HUES64 (cell line): ENCODE results near the gene WDR88.

ENCODE experiments used
- H3K27ac ChIP-seq: 2 replicates; pipeline ENCODE4 v1.7.0; 2013; ENCODE audit warnings: low read depth, low read length, inconsistent platforms
- H3K27me3 ChIP-seq: 2 replicates; pipeline ENCODE4 v1.6.1; 2013; ENCODE audit warnings: mild to moderate bottlenecking, low read length; ENCODE audit not compliant: insufficient read depth
- H3K36me3 ChIP-seq: 2 replicates; pipeline ENCODE4 v1.6.1; 2013; ENCODE audit warnings: mild to moderate bottlenecking, low read length; ENCODE audit not compliant: insufficient read depth
- H3K4me1 ChIP-seq: 2 replicates; pipeline ENCODE4 v1.6.1; 2013; ENCODE audit warnings: mild to moderate bottlenecking, low read length, moderate library complexity; ENCODE audit not compliant: insufficient read depth
- H3K4me3 ChIP-seq: 2 replicates; pipeline ENCODE4 v1.5.1; 2013; ENCODE audit warnings: mild to moderate bottlenecking, low read length, moderate library complexity
- H3K9ac ChIP-seq: 2 replicates; pipeline ENCODE4 v1.6.1; 2013; ENCODE audit warnings: mild to moderate bottlenecking, low read depth, low read length
- H3K9me3 ChIP-seq: 2 replicates; pipeline ENCODE4 v1.6.1; 2013; ENCODE audit warnings: low read depth, low read length; ENCODE audit not compliant: insufficient read depth
- WGBS: fragments of 150-250, 120-280 bp; methylation state at CpG from one replicate; pipeline ENCODE4 v1.1.7; 2013; ENCODE audit warnings: missing lambda C conversion rate; 5-methylcytosine and 5-hydroxymethylcytosine counted together

Gene WDR88

GRCh38 chr19:33191501-33191900 is 59.6 kb downstream of the WDR88 start:
- no peak overlapping the region for H3K4me3 ChIP-seq
- WGBS: 89% methylated on average over 6 of the region's 6 CpGs
- H3K9ac ChIP-seq: no peak overlapping the region
- no peaks in the 10 kb centered on the region for H3K9me3 ChIP-seq
- peaks cover 32% of the 10 kb centered on the region for H3K27me3 ChIP-seq
- no peaks in the 10 kb centered on the region for H3K36me3 ChIP-seq
- peaks cover 6% of the 10 kb centered on the region for H3K4me1 ChIP-seq
- no peak overlapping the region for H3K27ac ChIP-seq

DNA sequence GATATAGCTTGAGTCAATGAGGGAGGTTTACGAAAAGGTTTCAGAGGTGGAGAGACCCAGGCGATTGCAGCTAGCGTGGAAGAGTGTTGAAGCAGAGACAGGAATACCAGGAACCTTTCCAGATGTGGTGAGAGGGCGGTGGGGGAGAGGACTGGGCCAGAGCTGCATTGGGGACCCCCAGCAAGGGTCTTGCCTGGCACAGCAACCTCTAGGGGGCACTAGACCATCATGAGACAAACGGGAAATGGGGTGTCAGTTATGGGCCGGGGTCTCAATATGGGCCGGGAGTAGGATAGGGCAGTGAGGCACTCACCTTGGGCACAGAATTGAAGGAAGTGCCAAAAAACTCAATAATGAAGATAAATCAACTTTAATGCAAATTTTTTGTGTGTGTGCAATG is 60.1 kb downstream of the WDR88 start:
- H3K27ac ChIP-seq: no peak overlapping the region
- H3K27me3 ChIP-seq: peaks cover 32% of the 10 kb centered on the region
- peaks cover 1% of the 10 kb centered on the region for H3K4me1 ChIP-seq
- H3K36me3 ChIP-seq: no peaks in the 10 kb centered on the region; the same call in 1 of the 2 replicates
- 84% methylated on average over 7 of the region's 7 CpGs for WGBS
- no peak overlapping the region for H3K9ac ChIP-seq
- H3K4me3 ChIP-seq: no peak overlapping the region
- no peaks in the 10 kb centered on the region for H3K9me3 ChIP-seq

DNA sequence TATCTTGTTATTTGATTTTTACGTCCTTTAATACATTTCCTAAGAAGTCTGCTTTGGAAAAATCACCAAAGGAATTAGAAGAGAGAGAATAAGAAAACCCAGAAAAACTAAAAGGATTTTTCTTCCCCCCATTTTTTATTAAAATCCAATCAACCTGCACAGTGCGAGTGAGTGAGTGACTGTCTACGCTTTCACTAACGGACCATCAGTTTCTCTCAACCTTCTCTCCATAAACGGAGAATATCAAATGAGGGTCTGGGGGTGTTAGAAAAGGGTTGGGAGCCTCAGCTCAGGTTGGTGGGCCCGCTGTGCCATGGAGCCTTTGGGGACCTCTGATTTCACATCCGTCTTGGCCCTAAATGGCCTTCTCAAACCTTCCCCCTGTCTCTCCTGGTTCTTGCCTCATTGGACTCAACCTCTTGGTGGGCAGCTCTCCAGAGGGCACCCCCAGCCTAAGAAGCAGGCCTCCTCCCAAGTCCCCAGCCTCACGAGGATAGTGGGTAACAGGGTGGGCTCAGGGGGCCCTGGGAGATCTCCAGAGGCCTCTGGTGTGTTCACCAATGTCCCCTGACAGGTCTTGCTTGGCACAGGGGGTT is 61.5 kb downstream of the WDR88 start:
- Histone ChIP-seq H3K9ac (no peak overlapping the region), H3K27me3 (peaks cover 32% of the 10 kb centered on the region), H3K4me3 (peak overlapping the region; percentile 38), H3K4me1 (no peaks in the 10 kb centered on the region), H3K36me3 (no peaks in the 10 kb centered on the region; the same call in 1 of the 2 replicates), H3K9me3 (no peaks in the 10 kb centered on the region), H3K27ac (no peak overlapping the region)
- WGBS: 92% methylated on average over 6 of the region's 8 CpGs

DNA sequence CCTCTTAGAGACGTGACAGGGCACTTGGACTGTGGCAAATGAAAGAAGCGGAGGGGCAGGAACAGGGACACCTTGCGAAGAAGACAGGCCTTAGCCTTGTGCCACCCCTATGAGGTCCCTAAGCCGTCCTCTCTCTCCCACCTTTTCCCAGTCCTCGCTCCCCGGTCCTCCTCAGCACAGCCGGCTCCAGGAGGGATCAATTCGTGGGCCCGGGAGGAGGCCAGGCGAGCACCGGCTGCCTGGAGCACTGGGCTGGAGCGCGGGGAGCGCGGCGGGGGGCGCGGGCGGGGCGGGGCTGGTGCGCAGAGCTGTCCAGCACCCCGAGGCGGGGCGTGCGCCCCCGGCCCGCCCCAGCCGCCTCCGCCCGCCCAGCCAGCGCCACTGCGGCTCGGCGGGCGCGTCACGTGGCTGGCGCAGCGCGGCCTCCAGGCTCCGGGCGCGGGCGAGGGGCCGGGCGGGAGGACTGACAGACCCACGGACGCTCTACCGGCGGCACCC is 62.0 kb downstream of the WDR88 start, which contains the start of gene LRP3:
Gene LRP3, plus strand, starts transcription at position 466 of the 498 bp plus-strand sequence. CDS start 456 bp downstream, outside the sequence.
- Histone ChIP-seq H3K4me3 (peak within 1 kb of the TSS; percentile 62), H3K27ac (no peak within 1 kb of the TSS), H3K27me3 (peaks cover 32% of the 10 kb centered on the region), H3K9ac (peak within 1 kb of the TSS; percentile 64), H3K4me1 (no peaks in the 10 kb centered on the region), H3K9me3 (no peaks in the 10 kb centered on the region), H3K36me3 (no peaks in the 10 kb centered on the region; the same call in 1 of the 2 replicates)
- 4% methylated on average over 50 of the region's 50 CpGs for WGBS

GRCh38 chr19:33194532-33194885 is 62.6 kb downstream of the WDR88 start:
- H3K4me1 ChIP-seq: no peaks in the 10 kb centered on the region

GRCh38 chr19:33194886-33195644 is 63.2 kb downstream of the WDR88 start:
- WGBS: 3% methylated on average over 47 of the region's 49 CpGs
- Histone ChIP-seq H3K9ac (peak overlapping the region; percentile 64), H3K27ac (no peak overlapping the region), H3K9me3 (no peaks in the 10 kb centered on the region), H3K36me3 (no peaks in the 10 kb centered on the region; the same call in 1 of the 2 replicates), H3K27me3 (peaks cover 32% of the 10 kb centered on the region), H3K4me1 (no peaks in the 10 kb centered on the region), H3K4me3 (peak overlapping the region; percentile 62)

More at GRCh38 chr19:33194532-33194885, 62.6 kb downstream of the WDR88 start:
- Histone ChIP-seq H3K9me3 (no peaks in the 10 kb centered on the region), H3K9ac (peak overlapping the region; percentile 64), H3K27me3 (peaks cover 32% of the 10 kb centered on the region), H3K27ac (no peak overlapping the region), H3K36me3 (no peaks in the 10 kb centered on the region; the same call in 1 of the 2 replicates), H3K4me3 (peak overlapping the region; percentile 62)
- under 1% methylated on average over 57 of the region's 57 CpGs for WGBS

- no peaks in the 10 kb centered on the region for H3K4me1 ChIP-seq
- 90% methylated on average over 17 of the region's 17 CpGs for WGBS
- peak overlapping the region; percentile 62 for H3K4me3 ChIP-seq
- no peaks in the 10 kb centered on the region; the same call in 1 of the 2 replicates for H3K36me3 ChIP-seq
- H3K9me3 ChIP-seq: no peaks in the 10 kb centered on the region
- no peak overlapping the region for H3K27ac ChIP-seq
- H3K9ac ChIP-seq: no peak overlapping the region
- H3K27me3 ChIP-seq: peaks cover 32% of the 10 kb centered on the region
These were observed 63.9 kb downstream of the WDR88 start for GRCh38 chr19:33195645-33196347.

GRCh38 chr19:33196446-33197193 is 64.7 kb downstream of the WDR88 start:
- 94% methylated on average over 10 of the region's 10 CpGs for WGBS

GRCh38 chr19:33197591-33198000 is 65.7 kb downstream of the WDR88 start:
- Histone ChIP-seq H3K4me3 (no peak overlapping the region), H3K27ac (no peak overlapping the region), H3K9ac (no peak overlapping the region), H3K36me3 (no peaks in the 10 kb centered on the region; the same call in 1 of the 2 replicates), H3K4me1 (no peaks in the 10 kb centered on the region), H3K27me3 (peaks cover 23% of the 10 kb centered on the region), H3K9me3 (no peaks in the 10 kb centered on the region)
- 89% methylated on average over 11 of the region's 11 CpGs for WGBS

More at GRCh38 chr19:33196446-33197193, 64.7 kb downstream of the WDR88 start:
- Histone ChIP-seq H3K36me3 (no peaks in the 10 kb centered on the region; the same call in 1 of the 2 replicates), H3K4me1 (no peaks in the 10 kb centered on the region), H3K27ac (no peak overlapping the region), H3K27me3 (peaks cover 32% of the 10 kb centered on the region), H3K9ac (no peak overlapping the region), H3K4me3 (no peak overlapping the region), H3K9me3 (no peaks in the 10 kb centered on the region)

DNA sequence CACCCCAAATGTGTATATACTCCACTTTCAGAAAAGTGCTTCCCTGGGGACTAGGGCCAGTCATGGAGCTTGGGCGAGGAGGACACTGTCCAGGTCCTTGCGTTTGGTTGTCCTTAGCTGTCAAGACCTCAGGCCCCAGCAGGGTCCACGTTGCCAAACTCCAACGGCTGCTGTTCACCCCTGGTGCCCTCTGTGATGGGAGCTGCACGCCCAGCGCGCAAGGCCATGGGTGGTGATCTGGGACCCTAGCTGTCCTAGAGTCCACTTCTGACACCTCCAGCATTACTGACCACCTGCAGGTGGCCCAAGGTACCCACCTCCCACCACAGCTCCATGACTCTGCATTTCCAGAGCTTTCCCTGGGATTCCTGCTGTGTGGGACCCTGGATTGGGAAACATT is 66.3 kb downstream of the WDR88 start:
- no peak overlapping the region for H3K27ac ChIP-seq
- peaks cover 17% of the 10 kb centered on the region for H3K27me3 ChIP-seq
- H3K4me1 ChIP-seq: no peaks in the 10 kb centered on the region
- peaks cover 4% of the 10 kb centered on the region; the same call in 1 of the 2 replicates for H3K36me3 ChIP-seq
- WGBS: 95% methylated on average over 7 of the region's 7 CpGs
- no peak overlapping the region for H3K4me3 ChIP-seq
- H3K9me3 ChIP-seq: no peaks in the 10 kb centered on the region
- H3K9ac ChIP-seq: no peak overlapping the region
